Right cardiac atrium (tissue), 5 donors: Measurements from ENCODE around the gene EFHC1. TPM values are rescaled to one million over a fixed set of nuclear protein-coding genes. Genes with fewer than 3 reads are reported as not detected.

Source experiments
- ATAC-seq, 2 donors: fragments of 200-7000 bp; cut with Tn5 transposase; one replicate each; pipeline versions ENCODE4 v1.8.0 to v1.9.1; 2020; ENCODE audit warnings: moderate library complexity in 2 of 2, mild to moderate bottlenecking in 1 of 2
- DNase-seq, 3 donors: peaks; one replicate each; pipeline ENCODE4 v3.0.0-alpha.2; 2020
- H3K27ac ChIP-seq: one replicate; pipeline ENCODE4 v1.5.1; 2013; ENCODE audit warnings: mild to moderate bottlenecking, low read length, control low read depth, moderate library complexity
- H3K27me3 ChIP-seq: one replicate; pipeline ENCODE4 v1.6.1; 2013; ENCODE audit not compliant: control insufficient read depth, insufficient read depth
- H3K4me1 ChIP-seq: one replicate; pipeline ENCODE4 v1.6.1; 2013; ENCODE audit warnings: low read length; ENCODE audit not compliant: control insufficient read depth, insufficient read depth
- H3K4me3 ChIP-seq: one replicate; pipeline ENCODE4 v1.5.1; 2013; ENCODE audit warnings: low read length, control low read depth
- H3K9me3 ChIP-seq: one replicate; pipeline ENCODE4 v1.6.1; 2013; ENCODE audit warnings: low read length; ENCODE audit not compliant: control insufficient read depth
- WGBS: extraction: QIAGEN DNeasy Blood & Tissue Kit; methylation state at CpG from one replicate; pipeline ENCODE4 v1.1.7; 2013; 5-methylcytosine and 5-hydroxymethylcytosine counted together
- intact Hi-C, 4 donors: fragments of 100-400 bp; cut with DNase I; formaldehyde crosslinking; loops; one replicate each; pipeline versions ENCODE4 v1.11.0 to v1.14.0; 2022 to 2023
- long read RNA-seq, 4 donors: library from polyadenylated mRNA; unstranded; transcript quantifications; one replicate each; pipeline ENCODE4 v2.0.0, GENCODE V29; 2020 to 2021
- polyA plus RNA-seq: library from polyadenylated mRNA; stranded (reverse); fragments of 200-250 nt; gene quantifications from one replicate; pipeline ENCODE4 v1.2.3, GENCODE V29; 2013
- total RNA-seq, 4 donors: library from RNA; stranded (reverse); fragmentation: NEBNext Ultra II Directional; extraction: Animal tissue kit (Norgen Biotek cat#: 25700); gene quantifications; one replicate each; pipeline ENCODE4 v1.2.1, GENCODE V29; 2021
- donor health status: healthy with polysubstance abuse.
- donor health status: DM: no; HTN: yes; CAD: no.
- donor health status: DM: no; HTN: no; CAD: no.
- donor health status: DM: no; HTN: yes; CAD: no; lungs with severe emphysema.
- donor health status: DM: yes; HTN: yes; CAD: no.

EFHC1 gene
- total RNA-seq (10 to 100 TPM in 3 of 4 donors, 1 to 10 TPM in 1; 9.0 to 10.5 (median 10.0) TPM), polyA plus RNA-seq (4.9 TPM)
- long read RNA-seq, donor 1, full-length matches to known transcripts = 3 of 19 reads
- long read RNA-seq, donor 1, partial matches to known transcripts = 3 of 19 reads
- long read RNA-seq, donor 1, other reads (novel, unspliced or antisense) = 13 of 19 reads
- long read RNA-seq, donor 2, full-length matches to known transcripts = 2 of 6 reads
- long read RNA-seq, donor 2, partial matches to known transcripts = 1 of 6 reads
- long read RNA-seq, donor 2, other reads (novel, unspliced or antisense) = 3 of 6 reads
- long read RNA-seq, donor 3, full-length matches to known transcripts = 4 of 32 reads
- long read RNA-seq, donor 3, partial matches to known transcripts = 7 of 32 reads
- long read RNA-seq, donor 3, other reads (novel, unspliced or antisense) = 21 of 32 reads
- long read RNA-seq, donor 4, partial matches to known transcripts = 1 of 4 reads
- long read RNA-seq, donor 4, other reads (novel, unspliced or antisense) = 3 of 4 reads

- H3K27me3 ChIP-seq = no peaks in the 10 kb centered on the region
- peak; percentile 99 to 100 (median 100) for DNase-seq
- peak within 1 kb of the TSS; percentile 82 for H3K27ac ChIP-seq
- under 1% methylated on average over 57 of the region's 57 CpGs for WGBS
- peak within 1 kb of the TSS; percentile 70 for H3K4me3 ChIP-seq
- H3K4me1 ChIP-seq = no peaks in the 10 kb centered on the region
- intact Hi-C loops = loop anchor here (2.0 to 10.0 kb wide), 8 partner anchors 77 to 242 kb away; partner anchors contain the start of gene TRAM2 (in 1 of the 4)
- ATAC-seq = peak; percentile 97 to 98
- no peaks in the 10 kb centered on the region for H3K9me3 ChIP-seq
These were observed at the start of gene EFHC1 for GRCh38 chr6:52419809-52420667. EFHC1 (plus strand) TSS chr6:52420342; CDS start chr6:52420411, 69 bp downstream.

GRCh38 chr6:52371656-52372191, 48.4 kb upstream of the EFHC1 start:
- no peak for DNase-seq
- no peak for ATAC-seq
- Histone ChIP-seq H3K4me3 (no peak overlapping the region), H3K9me3 (no peaks in the 10 kb centered on the region), H3K27ac (no peak overlapping the region), H3K27me3 (no peaks in the 10 kb centered on the region), H3K4me1 (peaks cover 4% of the 10 kb centered on the region)
- WGBS = 29% methylated on average over 2 of the region's 2 CpGs
- intact Hi-C loops = no loop called here

GRCh38 chr6:52373151-52373690, 46.9 kb upstream of the EFHC1 start:
- WGBS = 95% methylated on average over 5 of the region's 5 CpGs
- ATAC-seq (no peak), DNase-seq (no peak)
- Histone ChIP-seq H3K27ac (no peak overlapping the region), H3K4me3 (no peak overlapping the region), H3K9me3 (no peaks in the 10 kb centered on the region), H3K27me3 (no peaks in the 10 kb centered on the region), H3K4me1 (peaks cover 4% of the 10 kb centered on the region)
- intact Hi-C loops = no loop called here

- ATAC-seq = no peak
- 93% methylated on average over 4 of the region's 4 CpGs for WGBS
These were observed 45.9 kb upstream of the EFHC1 start for GRCh38 chr6:52374247-52374646.

GRCh38 chr6:52375780-52376556, 44.2 kb upstream of the EFHC1 start:
- no peaks in the 10 kb centered on the region for H3K9me3 ChIP-seq

More at GRCh38 chr6:52374247-52374646, 45.9 kb upstream of the EFHC1 start:
- Histone ChIP-seq H3K27ac (no peak overlapping the region), H3K4me1 (peaks cover 4% of the 10 kb centered on the region), H3K4me3 (no peak overlapping the region), H3K27me3 (no peaks in the 10 kb centered on the region), H3K9me3 (no peaks in the 10 kb centered on the region)
- no peak for DNase-seq
- intact Hi-C loops = no loop called here

GRCh38 chr6:52376763-52377162, 43.4 kb upstream of the EFHC1 start:
- no peak overlapping the region for H3K27ac ChIP-seq
- ATAC-seq = peak; percentile 62 to 63
- no peaks in the 10 kb centered on the region for H3K27me3 ChIP-seq
- intact Hi-C loops = no loop called here
- DNase-seq = no peak
- WGBS = 91% methylated on average over 3 of the region's 3 CpGs
- peaks cover 2% of the 10 kb centered on the region for H3K4me1 ChIP-seq
- no peaks in the 10 kb centered on the region for H3K9me3 ChIP-seq
- H3K4me3 ChIP-seq = no peak overlapping the region

More at GRCh38 chr6:52375780-52376556, 44.2 kb upstream of the EFHC1 start:
- peaks cover 4% of the 10 kb centered on the region for H3K4me1 ChIP-seq
- ATAC-seq = no peak
- DNase-seq = no peak
- no peak overlapping the region for H3K4me3 ChIP-seq
- intact Hi-C loops = no loop called here
- H3K27ac ChIP-seq = no peak overlapping the region
- no peaks in the 10 kb centered on the region for H3K27me3 ChIP-seq
- WGBS = 89% methylated on average over 2 of the region's 2 CpGs

GRCh38 chr6:52377538-52378221, 42.5 kb upstream of the EFHC1 start:
- no peak for ATAC-seq
- Histone ChIP-seq H3K9me3 (no peaks in the 10 kb centered on the region), H3K4me1 (peaks cover 2% of the 10 kb centered on the region), H3K27me3 (no peaks in the 10 kb centered on the region), H3K27ac (no peak overlapping the region), H3K4me3 (no peak overlapping the region)
- WGBS = 60% methylated on average over 3 of the region's 3 CpGs
- intact Hi-C loops = no loop called here
- DNase-seq = no peak

GRCh38 chr6:52381249-52381648, 38.9 kb upstream of the EFHC1 start:
- Histone ChIP-seq H3K9me3 (no peaks in the 10 kb centered on the region), H3K27ac (no peak overlapping the region), H3K4me3 (no peak overlapping the region), H3K27me3 (no peaks in the 10 kb centered on the region), H3K4me1 (no peaks in the 10 kb centered on the region)
- intact Hi-C loops = no loop called here
- 97% methylated on average over 4 of the region's 4 CpGs for WGBS
- no peak for DNase-seq
- ATAC-seq = no peak

- DNase-seq = no peak
- Histone ChIP-seq H3K27me3 (no peaks in the 10 kb centered on the region), H3K4me3 (no peak overlapping the region), H3K4me1 (no peaks in the 10 kb centered on the region), H3K27ac (no peak overlapping the region), H3K9me3 (no peaks in the 10 kb centered on the region)
- no peak for ATAC-seq
- intact Hi-C loops = no loop called here
- 95% methylated on average over 2 of the region's 2 CpGs for WGBS
These were observed 35.9 kb upstream of the EFHC1 start for GRCh38 chr6:52384145-52384766.
